Esophagus muscularis mucosa (tissue), 3 donors: ENCODE data around the gene SPAG17.

Source experiments
- POLR2A ChIP-seq: fragments of 450-650 bp; IDR thresholded peaks from one replicate; pipeline ENCODE4 v1.6.1; 2017; ENCODE audit warnings: antibody characterized with exemption, moderate library complexity, mild to moderate bottlenecking, low read depth
- TF ChIP-seq, protein P1 (sequence below), 3 experiments: fragments of 200-600 bp in 2 of 3; fragments of 450-650 bp in 1 of 3; sonication (generic) in 2 of 3; IDR thresholded peaks; one replicate each; pipeline ENCODE4 v1.5.1; 2017 to 2019; ENCODE audit warnings: antibody characterized with exemption in 3 of 3, mild to moderate bottlenecking in 2 of 3, moderate library complexity in 1 of 3

DNA sequence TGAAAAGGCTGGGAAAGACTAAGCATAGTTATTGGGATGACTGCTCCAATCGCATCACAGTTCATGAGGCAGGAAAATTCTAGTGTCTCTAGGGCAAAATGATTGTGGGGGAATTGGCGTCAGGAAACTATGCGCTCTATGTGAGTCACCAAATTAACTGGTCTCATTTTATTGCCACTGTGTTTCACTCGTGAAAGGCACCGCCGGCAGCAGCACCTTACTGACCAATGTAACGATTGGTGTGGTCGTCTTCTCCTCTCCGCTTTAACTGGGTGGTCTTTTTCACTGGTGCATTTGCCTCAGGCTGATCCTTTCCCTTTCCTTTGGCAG lies 83.5 kb downstream of the SPAG17 start:
- TF ChIP-seq, protein P1, sequence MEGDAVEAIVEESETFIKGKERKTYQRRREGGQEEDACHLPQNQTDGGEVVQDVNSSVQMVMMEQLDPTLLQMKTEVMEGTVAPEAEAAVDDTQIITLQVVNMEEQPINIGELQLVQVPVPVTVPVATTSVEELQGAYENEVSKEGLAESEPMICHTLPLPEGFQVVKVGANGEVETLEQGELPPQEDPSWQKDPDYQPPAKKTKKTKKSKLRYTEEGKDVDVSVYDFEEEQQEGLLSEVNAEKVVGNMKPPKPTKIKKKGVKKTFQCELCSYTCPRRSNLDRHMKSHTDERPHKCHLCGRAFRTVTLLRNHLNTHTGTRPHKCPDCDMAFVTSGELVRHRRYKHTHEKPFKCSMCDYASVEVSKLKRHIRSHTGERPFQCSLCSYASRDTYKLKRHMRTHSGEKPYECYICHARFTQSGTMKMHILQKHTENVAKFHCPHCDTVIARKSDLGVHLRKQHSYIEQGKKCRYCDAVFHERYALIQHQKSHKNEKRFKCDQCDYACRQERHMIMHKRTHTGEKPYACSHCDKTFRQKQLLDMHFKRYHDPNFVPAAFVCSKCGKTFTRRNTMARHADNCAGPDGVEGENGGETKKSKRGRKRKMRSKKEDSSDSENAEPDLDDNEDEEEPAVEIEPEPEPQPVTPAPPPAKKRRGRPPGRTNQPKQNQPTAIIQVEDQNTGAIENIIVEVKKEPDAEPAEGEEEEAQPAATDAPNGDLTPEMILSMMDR (IDR thresholded peaks at IDR 0.05), result no peak
- TF ChIP-seq POLR2A, result no peak
